Cardiac fibroblast (primary cell): Measurements from ENCODE around the gene TCL1A.
"Not testable (repeated sequence)": the region's sequence is repeated elsewhere in the genome, so short reads cannot be mapped to it uniquely, and the experiment has no call there.

Experiments
- DNase-seq, 2 donors: peaks; one replicate each; pipeline versions ENCODE4 v3.0.0 to v3.0.0-alpha.2; 2010; ENCODE audit warnings: low read depth in 2 of 2
- H3K4me3 ChIP-seq, 2 donors: replicated peaks in 1 of 2; 1 replicate in 1 of 2; 2 replicates in 1 of 2; pipeline ENCODE4 v1.5.1; 2011; ENCODE audit warnings: low read depth in 2 of 2, low read length in 2 of 2, mild to moderate bottlenecking in 2 of 2, moderate library complexity in 1 of 2
- TF ChIP-seq, protein P1 (sequence below): IDR thresholded peaks from one replicate; pipeline ENCODE4 v1.5.1; 2011; ENCODE audit warnings: low read depth, mild to moderate bottlenecking, low read length, inconsistent platforms

The TCL1A gene

DNA sequence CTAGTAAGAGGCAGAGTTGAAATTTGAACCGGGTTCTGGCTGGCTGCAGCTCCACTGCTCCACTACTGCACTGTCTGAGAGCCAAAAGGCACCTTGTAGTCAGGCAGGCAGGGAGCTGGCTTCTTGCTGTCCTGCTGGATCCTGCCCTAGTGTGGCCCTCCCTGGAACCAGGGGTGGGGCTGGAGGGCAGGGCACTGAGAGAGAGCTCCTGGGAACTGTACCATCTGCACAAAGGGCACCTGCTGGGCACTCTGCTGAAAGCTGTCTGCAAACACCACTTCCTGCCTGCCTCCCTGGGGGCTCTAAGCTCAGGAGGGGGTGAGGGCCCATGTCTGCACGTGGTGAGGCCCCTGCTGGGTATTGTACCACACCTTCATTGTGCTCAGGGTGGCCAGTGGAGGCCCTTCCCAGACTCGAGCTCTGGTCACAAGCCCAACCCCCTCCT is 46.7 kb downstream of the TCL1A start:
- DNase-seq, result no peak
- H3K4me3 ChIP-seq, result no peak overlapping the region
- TF ChIP-seq, protein P1, sequence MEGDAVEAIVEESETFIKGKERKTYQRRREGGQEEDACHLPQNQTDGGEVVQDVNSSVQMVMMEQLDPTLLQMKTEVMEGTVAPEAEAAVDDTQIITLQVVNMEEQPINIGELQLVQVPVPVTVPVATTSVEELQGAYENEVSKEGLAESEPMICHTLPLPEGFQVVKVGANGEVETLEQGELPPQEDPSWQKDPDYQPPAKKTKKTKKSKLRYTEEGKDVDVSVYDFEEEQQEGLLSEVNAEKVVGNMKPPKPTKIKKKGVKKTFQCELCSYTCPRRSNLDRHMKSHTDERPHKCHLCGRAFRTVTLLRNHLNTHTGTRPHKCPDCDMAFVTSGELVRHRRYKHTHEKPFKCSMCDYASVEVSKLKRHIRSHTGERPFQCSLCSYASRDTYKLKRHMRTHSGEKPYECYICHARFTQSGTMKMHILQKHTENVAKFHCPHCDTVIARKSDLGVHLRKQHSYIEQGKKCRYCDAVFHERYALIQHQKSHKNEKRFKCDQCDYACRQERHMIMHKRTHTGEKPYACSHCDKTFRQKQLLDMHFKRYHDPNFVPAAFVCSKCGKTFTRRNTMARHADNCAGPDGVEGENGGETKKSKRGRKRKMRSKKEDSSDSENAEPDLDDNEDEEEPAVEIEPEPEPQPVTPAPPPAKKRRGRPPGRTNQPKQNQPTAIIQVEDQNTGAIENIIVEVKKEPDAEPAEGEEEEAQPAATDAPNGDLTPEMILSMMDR, result no peak

DNA sequence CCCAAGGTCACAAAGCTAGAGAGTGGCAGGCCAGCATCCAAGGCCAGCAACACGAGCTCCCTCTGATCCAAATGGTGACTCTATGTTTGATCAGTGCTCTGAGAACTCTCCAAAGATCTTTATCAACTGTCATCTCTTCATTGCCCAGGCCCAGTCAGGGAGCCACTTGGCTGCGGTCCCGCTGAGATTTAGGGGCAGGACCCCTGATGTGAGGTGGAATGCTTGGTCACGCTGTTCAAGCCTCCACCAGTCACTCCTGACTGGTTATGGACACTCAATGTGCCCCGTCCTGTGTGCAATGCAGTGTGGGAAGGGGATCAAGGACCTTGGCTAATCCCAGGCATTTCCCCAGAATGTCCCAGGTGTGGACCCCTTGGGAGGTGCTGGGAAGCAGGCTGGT is 47.5 kb downstream of the TCL1A start:
- DNase-seq, result no peak
- TF ChIP-seq, protein P1, result no peak
- no peak overlapping the region for H3K4me3 ChIP-seq

DNA sequence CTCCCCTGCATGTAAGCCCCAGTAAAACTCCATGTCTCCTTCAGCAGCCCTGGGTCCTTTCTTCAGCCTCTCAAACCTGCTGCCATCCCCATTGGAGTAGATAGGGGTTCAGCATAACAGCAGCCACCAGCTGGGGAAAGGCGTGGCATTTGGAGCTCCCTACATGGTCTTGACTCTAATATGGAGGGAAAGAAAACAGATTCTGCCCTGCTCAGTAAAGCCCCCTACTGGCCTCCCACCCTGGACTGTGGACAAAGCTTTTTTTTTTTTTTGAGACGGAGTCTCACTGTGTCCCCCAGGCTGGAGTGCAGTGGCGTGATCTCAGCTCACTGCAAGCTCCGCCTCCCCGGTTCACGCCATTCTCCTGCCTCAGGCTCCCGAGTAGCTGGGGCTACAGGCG is 48.4 kb downstream of the TCL1A start:
- DNase-seq, H3K4me3 ChIP-seq: not testable (repeated sequence)

DNA sequence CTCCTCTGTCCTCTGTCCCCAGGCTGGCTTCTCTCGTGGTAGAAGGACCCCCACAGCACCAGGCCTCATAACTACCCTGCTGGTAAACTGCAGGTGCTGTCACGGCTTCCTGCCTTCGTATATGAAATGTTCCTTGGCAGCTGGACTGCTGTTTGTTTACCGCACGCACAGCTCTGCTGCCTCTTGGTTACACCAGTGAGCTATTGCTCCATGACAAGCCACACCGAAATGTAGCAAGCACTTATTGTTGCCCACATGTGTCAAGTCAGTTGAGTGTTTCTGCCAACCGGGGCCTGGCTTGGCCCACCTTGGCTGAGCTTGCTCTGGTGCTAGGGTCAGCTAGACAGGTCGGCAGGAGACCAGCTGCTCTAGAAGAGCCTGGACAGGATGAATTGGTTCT is 49.4 kb downstream of the TCL1A start:
- H3K4me3 ChIP-seq, result no peak overlapping the region
- TF ChIP-seq, protein P1, result no peak
- DNase-seq, result no peak

DNA sequence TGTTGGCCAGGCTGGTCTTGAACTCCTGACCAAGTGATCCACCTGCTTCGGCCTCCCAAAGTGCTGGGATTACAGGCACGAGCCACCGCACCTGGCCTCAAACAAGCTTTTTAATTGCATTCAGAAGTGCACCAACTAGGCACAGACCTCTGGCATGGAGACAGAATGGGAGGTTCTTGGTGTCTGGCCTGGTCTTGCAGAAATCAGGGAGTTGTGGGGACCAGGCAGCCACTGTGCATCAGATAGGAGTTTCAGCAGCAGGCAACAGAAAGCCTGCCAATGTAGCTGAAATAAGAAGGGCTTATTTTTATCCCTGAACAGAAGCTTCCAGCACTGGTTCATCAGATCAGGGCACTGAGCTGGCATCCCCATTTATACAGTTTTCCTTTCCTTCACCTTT is 49.9 kb downstream of the TCL1A start:
- H3K4me3 ChIP-seq, result no peak overlapping the region
- no peak for DNase-seq
- TF ChIP-seq, protein P1, result no peak

DNA sequence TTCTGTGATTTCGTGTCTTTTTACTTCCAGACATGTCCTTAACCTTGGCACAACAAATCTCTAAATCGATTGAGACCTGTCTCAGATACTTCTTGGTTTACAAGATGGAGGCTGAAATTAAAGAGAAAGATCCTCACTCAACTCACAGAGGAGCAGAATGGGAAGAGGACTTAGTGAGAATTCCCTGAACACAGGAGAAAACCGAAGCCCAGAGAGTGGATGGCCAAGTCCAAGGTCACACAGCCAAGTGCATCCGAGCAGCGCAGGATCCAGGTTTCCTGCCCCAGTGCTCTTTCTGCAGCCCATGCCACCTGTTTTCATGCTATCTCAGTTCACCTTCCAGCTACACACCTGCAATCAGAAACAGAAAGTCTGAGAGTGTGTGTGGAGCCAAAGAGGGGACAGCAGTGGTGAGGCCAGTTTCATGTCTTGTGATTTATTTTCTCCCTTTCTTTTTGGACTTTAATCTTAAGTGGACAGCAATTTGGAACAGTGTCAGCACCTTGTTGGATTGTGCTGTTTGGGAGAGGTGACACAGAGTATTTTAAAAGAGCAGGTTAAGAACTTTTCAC is 50.6 kb downstream of the TCL1A start:
- TF ChIP-seq, protein P1, result no peak
- DNase-seq, result no peak
- H3K4me3 ChIP-seq, result no peak overlapping the region

DNA sequence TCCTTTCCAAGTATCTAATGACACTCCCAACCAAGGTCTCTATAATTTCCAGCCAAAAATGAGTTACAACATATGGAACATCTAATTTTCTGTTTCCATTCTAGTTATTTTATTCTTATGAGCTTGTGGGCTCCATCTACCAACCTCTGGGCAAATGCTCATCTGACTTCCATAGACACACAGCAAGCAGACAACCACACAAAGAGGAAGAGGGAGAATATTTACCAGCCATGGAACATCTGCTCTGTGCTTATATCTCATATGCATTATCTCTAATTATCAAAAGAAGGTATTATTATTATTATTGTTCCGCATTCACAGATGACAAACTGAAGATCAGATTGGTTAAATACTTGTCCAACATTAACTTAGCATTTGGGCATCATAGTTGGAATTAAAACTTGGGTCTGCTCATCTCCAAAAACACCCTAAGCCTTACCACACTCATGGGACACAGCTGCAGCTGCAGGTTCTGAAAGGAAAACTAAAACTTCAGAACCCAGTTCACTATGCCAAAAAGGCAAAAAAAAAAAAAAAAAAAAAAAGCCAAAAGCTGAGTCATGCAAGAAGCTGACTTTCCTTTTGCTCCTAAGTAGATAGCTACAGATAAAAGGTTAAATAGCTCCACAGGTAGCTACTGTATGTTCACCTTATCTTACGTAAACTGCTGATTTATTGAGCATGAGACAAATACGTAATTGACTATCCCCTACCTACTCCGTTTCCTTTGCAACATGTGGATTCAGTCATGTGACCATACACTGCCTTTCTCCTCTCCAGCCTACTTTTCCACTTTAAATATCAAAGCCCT is 51.3 kb downstream of the TCL1A start:
- DNase-seq, result no peak
- TF ChIP-seq, protein P1, result no peak
- no peak overlapping the region for H3K4me3 ChIP-seq
